SK-N-MC (cell line): ENCODE results near the gene A4GALT.
A peak's percentile ranks its signal among the peaks of the same experiment; 100 is the strongest.

Source experiments
- DNase-seq: peaks from one replicate; pipeline ENCODE4 v3.0.0-alpha.2; 2011; ENCODE audit warnings: low read depth, low spot score
- H3K27ac ChIP-seq: fragments of 200-600 bp; sonication (generic); 2 replicates; pipeline ENCODE4 v1.5.1; 2016; ENCODE audit warnings: mixed run types
- H3K36me3 ChIP-seq: fragments of 200-600 bp; sonication (generic); 2 replicates; pipeline ENCODE4 v1.6.1; 2017; ENCODE audit warnings: antibody characterized with exemption, low read length, mixed read lengths; ENCODE audit not compliant: insufficient read depth
- H3K4me3 ChIP-seq: fragments of 200-600 bp; sonication (generic); 2 replicates; pipeline ENCODE4 v1.5.1; 2016
- H3K9ac ChIP-seq: fragments of 200-600 bp; sonication (generic); 2 replicates; pipeline ENCODE4 v1.8.0; 2017; ENCODE audit warnings: mixed run types, mixed read lengths; ENCODE audit not compliant: insufficient read length
- H3K9me3 ChIP-seq: fragments of 200-600 bp; sonication (generic); 2 replicates; pipeline ENCODE4 v1.6.1; 2017; ENCODE audit warnings: low read depth, mild to moderate bottlenecking, antibody characterized with exemption, low read length, moderate library complexity, mixed read lengths
- EZH2 ChIP-seq: fragments of 200-600 bp; sonication (generic); IDR thresholded peaks from one replicate; pipeline ENCODE4 v1.6.1; 2017; ENCODE audit warnings: antibody characterized with exemption
- FOXP2 ChIP-seq: optimal IDR thresholded peaks from 2 replicates; pipeline ENCODE3; 2011; ENCODE audit warnings: mild to moderate bottlenecking, moderate library complexity; ENCODE audit not compliant: insufficient read depth; ENCODE audit errors: extremely low read length, control extremely low read depth
- POLR2AphosphoS5 ChIP-seq: IDR thresholded peaks from 2 replicates; pipeline ENCODE4 v1.6.1; 2012; ENCODE audit warnings: mild to moderate bottlenecking, low read depth, low read length, borderline replicate concordance

The A4GALT gene

GRCh38 chr22:42725606-42726355 lies 5.1 kb upstream of the A4GALT start:
- Histone ChIP-seq H3K9ac (no peak overlapping the region), H3K4me3 (no peak overlapping the region), H3K36me3 (no peaks in the 10 kb centered on the region), H3K27ac (no peak overlapping the region), H3K9me3 (no peaks in the 10 kb centered on the region)
- no peak for TF ChIP-seq POLR2AphosphoS5
- no peak for TF ChIP-seq FOXP2
- no peak for TF ChIP-seq EZH2
- no peak for DNase-seq

DNA sequence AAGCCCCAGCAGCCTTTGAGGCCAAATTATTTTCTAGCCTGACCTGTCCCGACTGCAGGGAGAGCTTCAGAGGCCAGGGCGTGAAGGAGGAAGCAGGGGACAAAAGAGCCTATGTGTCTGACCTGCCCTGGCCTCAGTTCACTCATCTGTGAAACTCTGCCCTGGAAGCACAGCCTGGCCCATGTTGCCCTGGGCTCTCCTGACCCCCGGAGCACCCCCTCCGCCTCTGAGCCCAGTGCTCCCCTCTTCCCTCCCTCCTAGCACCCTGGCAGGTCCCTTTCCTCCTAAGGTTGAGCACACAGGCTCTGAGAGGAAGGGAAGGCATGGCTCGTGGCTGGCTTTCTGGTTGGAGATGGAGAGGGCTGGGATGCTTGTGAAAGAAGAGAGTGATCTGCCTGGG lies 3.4 kb upstream of the A4GALT start:
- no peak for TF ChIP-seq POLR2AphosphoS5
- TF ChIP-seq EZH2: no peak
- TF ChIP-seq FOXP2: no peak
- DNase-seq: no peak
- Histone ChIP-seq H3K9me3 (no peaks in the 10 kb centered on the region), H3K9ac (no peak overlapping the region), H3K4me3 (no peak overlapping the region), H3K27ac (no peak overlapping the region), H3K36me3 (no peaks in the 10 kb centered on the region)

DNA sequence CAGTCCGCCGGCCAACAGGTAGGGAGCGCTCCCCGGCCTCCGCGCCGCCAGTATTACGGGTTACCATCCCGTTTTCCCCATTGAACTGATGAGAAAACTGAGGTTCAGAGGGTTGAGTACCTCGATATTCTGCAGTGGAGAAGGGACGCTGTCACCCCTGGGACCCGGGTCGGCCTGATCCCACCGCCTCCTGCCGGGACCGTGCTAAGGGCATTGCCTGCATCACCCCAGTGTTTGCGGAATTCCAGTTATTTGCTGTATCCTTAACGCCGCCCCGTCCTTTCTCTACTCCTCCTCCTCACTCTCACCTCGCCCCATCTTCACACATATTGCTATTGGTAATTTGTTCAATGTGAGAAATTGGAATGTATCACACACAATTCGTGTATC lies 370 bp upstream of the A4GALT start:
- Histone ChIP-seq H3K9me3 (no peaks in the 10 kb centered on the region), H3K4me3 (0 out of 2 replicates have a peak overlapping the region, but pooled peaks have one; percentile 28), H3K36me3 (no peaks in the 10 kb centered on the region), H3K9ac (no peak overlapping the region), H3K27ac (no peak overlapping the region)
- DNase-seq: no peak
- TF ChIP-seq POLR2AphosphoS5 (no peak), EZH2 (no peak)

GRCh38 chr22:42719656-42720262 lies 911 bp downstream of the A4GALT start:
- Histone ChIP-seq H3K9me3 (no peaks in the 10 kb centered on the region), H3K9ac (no peak overlapping the region), H3K4me3 (no peak overlapping the region), H3K27ac (no peak overlapping the region), H3K36me3 (no peaks in the 10 kb centered on the region)
- no peak for DNase-seq
- no peak for TF ChIP-seq EZH2
- no peak for TF ChIP-seq FOXP2

DNA sequence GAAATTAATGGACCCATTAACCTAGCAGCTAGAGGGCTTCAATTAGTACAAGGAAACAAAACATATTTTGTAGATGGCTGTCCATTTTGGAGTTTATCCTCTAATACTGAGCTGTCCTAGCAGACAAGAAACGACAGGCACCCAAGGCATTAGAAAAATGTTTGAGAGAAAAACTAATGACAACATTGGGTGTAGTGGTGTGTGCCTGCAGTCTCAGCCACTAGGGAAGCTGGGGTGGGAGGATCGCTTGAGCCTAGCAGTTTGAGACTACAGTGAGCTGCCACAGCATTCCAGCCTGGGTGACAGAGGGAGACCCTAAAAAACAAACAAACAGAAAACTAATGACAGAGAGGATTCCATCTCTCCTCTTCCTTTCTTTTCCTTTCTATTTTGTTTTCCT lies 1.5 kb downstream of the A4GALT start:
- no peak overlapping the region for H3K4me3 ChIP-seq
- no peak overlapping the region for H3K27ac ChIP-seq
- no peak for DNase-seq
- no peaks in the 10 kb centered on the region for H3K36me3 ChIP-seq
- no peak overlapping the region for H3K9ac ChIP-seq
- no peaks in the 10 kb centered on the region for H3K9me3 ChIP-seq
- TF ChIP-seq POLR2AphosphoS5 (no peak), EZH2 (no peak), FOXP2 (no peak)

- H3K27ac ChIP-seq: peak overlapping the region; percentile 65; the same call in 1 of the 2 replicates
- H3K9ac ChIP-seq: no peak overlapping the region
- H3K4me3 ChIP-seq: no peak overlapping the region
- no peaks in the 10 kb centered on the region for H3K36me3 ChIP-seq
- no peaks in the 10 kb centered on the region for H3K9me3 ChIP-seq
- no peak for DNase-seq
- TF ChIP-seq POLR2AphosphoS5 (no peak), EZH2 (no peak), FOXP2 (no peak)
Observed at GRCh38 chr22:42717197-42717928, 3.3 kb downstream of the A4GALT start.

GRCh38 chr22:42716649-42717127 lies 4.0 kb downstream of the A4GALT start:
- H3K27ac ChIP-seq: no peak overlapping the region
- H3K4me3 ChIP-seq: no peak overlapping the region
- H3K36me3 ChIP-seq: no peaks in the 10 kb centered on the region
- H3K9me3 ChIP-seq: no peaks in the 10 kb centered on the region
- DNase-seq: no peak
- TF ChIP-seq EZH2 (no peak), FOXP2 (no peak), POLR2AphosphoS5 (no peak)
- no peak overlapping the region for H3K9ac ChIP-seq

- H3K27ac ChIP-seq: no peak overlapping the region
- TF ChIP-seq POLR2AphosphoS5 (no peak), FOXP2 (no peak), EZH2 (no peak)
- H3K36me3 ChIP-seq: no peaks in the 10 kb centered on the region
- DNase-seq: no peak
- H3K9ac ChIP-seq: no peak overlapping the region
- H3K9me3 ChIP-seq: no peaks in the 10 kb centered on the region
- H3K4me3 ChIP-seq: no peak overlapping the region
Observed at GRCh38 chr22:42716221-42716620, 4.4 kb downstream of the A4GALT start.
